ENCODE results near the gene PLD4.
"Not testable (repeated sequence)": the region's sequence is repeated elsewhere in the genome, so short reads cannot be mapped to it uniquely, and the experiment has no call there.

Gene PLD4

GRCh38 chr14:104886690-104887622 is 37.7 kb upstream of the PLD4 start:
- DNase-seq (ENCODE audit: low read depth in 2 of 2), result no peak

- no peak for DNase-seq (ENCODE audit: low read depth in 2 of 2)
Observed at GRCh38 chr14:104887623-104888488, 36.8 kb upstream of the PLD4 start.

- DNase-seq (ENCODE audit: low read depth in 2 of 2), result no peak
Observed at GRCh38 chr14:104888489-104889374, 35.9 kb upstream of the PLD4 start.

GRCh38 chr14:104889375-104889757 is 35.3 kb upstream of the PLD4 start:
- no peak for DNase-seq (ENCODE audit: low read depth in 2 of 2)

GRCh38 chr14:104890292-104890691 is 34.4 kb upstream of the PLD4 start:
- not testable (repeated sequence) for DNase-seq (ENCODE audit: low read depth in 2 of 2)

GRCh38 chr14:104891121-104891551 is 33.5 kb upstream of the PLD4 start:
- no peak for DNase-seq (ENCODE audit: low read depth in 2 of 2)

- DNase-seq (ENCODE audit: low read depth in 2 of 2), result no peak
Observed at GRCh38 chr14:104891664-104892530, 32.8 kb upstream of the PLD4 start.

GRCh38 chr14:104892531-104893434 is 31.9 kb upstream of the PLD4 start:
- DNase-seq (ENCODE audit: low read depth in 2 of 2), result no peak

GRCh38 chr14:104893435-104894207 is 31.1 kb upstream of the PLD4 start:
- DNase-seq (ENCODE audit: low read depth in 2 of 2), result no peak

GRCh38 chr14:104894331-104895206 is 30.1 kb upstream of the PLD4 start:
- no peak for DNase-seq (ENCODE audit: low read depth in 2 of 2)

- no peak for DNase-seq (ENCODE audit: low read depth in 2 of 2)
Observed at GRCh38 chr14:104895207-104895785, 29.4 kb upstream of the PLD4 start.

GRCh38 chr14:104895786-104896661 is 28.7 kb upstream of the PLD4 start:
- DNase-seq (ENCODE audit: low read depth in 2 of 2), result no peak

GRCh38 chr14:104897330-104898194 is 27.1 kb upstream of the PLD4 start:
- DNase-seq (ENCODE audit: low read depth in 2 of 2), result no peak

GRCh38 chr14:104898195-104898558 is 26.5 kb upstream of the PLD4 start:
- no peak for DNase-seq (ENCODE audit: low read depth in 2 of 2)

GRCh38 chr14:104898870-104899510 is 25.7 kb upstream of the PLD4 start:
- no peak for DNase-seq (ENCODE audit: low read depth in 2 of 2)
